Body of pancreas (tissue), 4 donors: Measurements from ENCODE around the gene IQGAP2. TPM values are rescaled to one million over a fixed set of nuclear protein-coding genes. Genes with fewer than 3 reads are reported as not detected.

Source experiments
- ATAC-seq: fragments of 150-250 bp; one replicate; pipeline ENCODE4 v1.9.1; 2016
- DNase-seq, 4 donors: peaks; one replicate each; pipeline ENCODE4 v3.0.0-alpha.2; 2019
- H3K27ac ChIP-seq, 4 donors: fragments of 200-600 bp; sonication (generic); 1 replicate in 3 of 4; 2 replicates in 1 of 4; pipeline versions ENCODE4 v1.5.1 to v1.6.1; 2016 to 2019; ENCODE audit warnings: mild to moderate bottlenecking in 1 of 4, mixed read lengths in 1 of 4, moderate library complexity in 1 of 4
- H3K27me3 ChIP-seq, 2 donors: fragments of 200-600 bp; sonication (generic); one replicate each; pipeline ENCODE4 v1.6.0; 2016; ENCODE audit warnings: mild to moderate bottlenecking in 1 of 2
- H3K36me3 ChIP-seq, 2 donors: fragments of 200-600 bp; sonication (generic); replicated peaks in 1 of 2; 2 replicates each; pipeline ENCODE4 v1.5.1; 2016; ENCODE audit warnings: low read depth in 2 of 2; ENCODE audit not compliant: insufficient read depth in 1 of 2
- H3K4me1 ChIP-seq: fragments of 200-600 bp; sonication (generic); one replicate; pipeline ENCODE4 v1.6.0; 2016
- H3K4me3 ChIP-seq, 2 donors: fragments of 200-600 bp; sonication (generic); 1 replicate in 1 of 2; 2 replicates in 1 of 2; pipeline ENCODE4 v1.5.1; 2016 to 2019
- H3K9me3 ChIP-seq, 3 donors: fragments of 200-600 bp; sonication (generic); 1 replicate in 2 of 3; 2 replicates in 1 of 3; pipeline ENCODE4 v1.5.1; 2016
- CTCF ChIP-seq, 7 experiments: fragments of 450-650 bp in 4 of 7; fragments of 200-600 bp in 3 of 7; sonication (generic) in 3 of 7; IDR thresholded peaks; one replicate each; pipeline ENCODE4 v1.5.1; 2016 to 2019; ENCODE audit warnings: antibody characterized with exemption in 7 of 7
- POLR2A ChIP-seq, 3 donors: fragments of 450-650 bp; IDR thresholded peaks; one replicate each; pipeline ENCODE4 v1.6.1; 2016; ENCODE audit warnings: antibody characterized with exemption in 3 of 3, mild to moderate bottlenecking in 2 of 3
- WGBS, 2 donors: methylation state at CpG; one replicate each; pipeline ENCODE4 v1.1.5; 2017; 5-methylcytosine and 5-hydroxymethylcytosine counted together
- intact Hi-C: fragments of 100-400 bp; cut with DNase I; formaldehyde crosslinking; loops from one replicate; pipeline ENCODE4 v1.15.1; 2023
- total RNA-seq, 2 donors: library from RNA; depleted of rRNA; stranded (reverse); fragments of >200 nt; gene quantifications; one replicate each; pipeline ENCODE4 v1.1.0, GENCODE V29; 2016

Gene IQGAP2
- total RNA-seq, 2 donors from 2014 or later, result 41.2 to 49.5 TPM

- DNase-seq, result no peak
- Histone ChIP-seq H3K4me3 (no peak overlapping the region), H3K36me3 (no peaks in the 10 kb centered on the region), H3K4me1 (peaks cover 17% of the 10 kb centered on the region), H3K9me3 (no peaks in the 10 kb centered on the region), H3K27ac (peak overlapping the region in 1 of 4 donors; percentile 22), H3K27me3 (no peaks in the 10 kb centered on the region)
- 92 to 96% methylated on average over 2 of the region's 2 CpGs for WGBS, 2 donors
- ATAC-seq, result no peak
- intact Hi-C loops, result no loop called here
- no peak for TF ChIP-seq POLR2A (IDR thresholded peaks at IDR 0.05)
- no peak for TF ChIP-seq CTCF (IDR thresholded peaks at IDR 0.05)
These were observed 152.6 kb downstream of the IQGAP2 start for GRCh38 chr5:76555717-76556116.

GRCh38 chr5:76556511-76557221, 153.6 kb downstream of the IQGAP2 start:
- 76 to 88% methylated on average over 4 of the region's 4 CpGs for WGBS, 2 donors
- H3K4me3 ChIP-seq, result no peak overlapping the region
- DNase-seq (no peak), ATAC-seq (no peak)
- H3K27ac ChIP-seq, result peak overlapping the region in 2 of 4 donors; percentile 22 to 26
- peaks cover 26% of the 10 kb centered on the region for H3K4me1 ChIP-seq
- TF ChIP-seq POLR2A (IDR thresholded peaks at IDR 0.05), result no peak
- no peak for TF ChIP-seq CTCF (IDR thresholded peaks at IDR 0.05)
- no peaks in the 10 kb centered on the region for H3K36me3 ChIP-seq
- H3K27me3 ChIP-seq, result no peaks in the 10 kb centered on the region
- no peaks in the 10 kb centered on the region for H3K9me3 ChIP-seq
- intact Hi-C loops, result no loop called here

DNA sequence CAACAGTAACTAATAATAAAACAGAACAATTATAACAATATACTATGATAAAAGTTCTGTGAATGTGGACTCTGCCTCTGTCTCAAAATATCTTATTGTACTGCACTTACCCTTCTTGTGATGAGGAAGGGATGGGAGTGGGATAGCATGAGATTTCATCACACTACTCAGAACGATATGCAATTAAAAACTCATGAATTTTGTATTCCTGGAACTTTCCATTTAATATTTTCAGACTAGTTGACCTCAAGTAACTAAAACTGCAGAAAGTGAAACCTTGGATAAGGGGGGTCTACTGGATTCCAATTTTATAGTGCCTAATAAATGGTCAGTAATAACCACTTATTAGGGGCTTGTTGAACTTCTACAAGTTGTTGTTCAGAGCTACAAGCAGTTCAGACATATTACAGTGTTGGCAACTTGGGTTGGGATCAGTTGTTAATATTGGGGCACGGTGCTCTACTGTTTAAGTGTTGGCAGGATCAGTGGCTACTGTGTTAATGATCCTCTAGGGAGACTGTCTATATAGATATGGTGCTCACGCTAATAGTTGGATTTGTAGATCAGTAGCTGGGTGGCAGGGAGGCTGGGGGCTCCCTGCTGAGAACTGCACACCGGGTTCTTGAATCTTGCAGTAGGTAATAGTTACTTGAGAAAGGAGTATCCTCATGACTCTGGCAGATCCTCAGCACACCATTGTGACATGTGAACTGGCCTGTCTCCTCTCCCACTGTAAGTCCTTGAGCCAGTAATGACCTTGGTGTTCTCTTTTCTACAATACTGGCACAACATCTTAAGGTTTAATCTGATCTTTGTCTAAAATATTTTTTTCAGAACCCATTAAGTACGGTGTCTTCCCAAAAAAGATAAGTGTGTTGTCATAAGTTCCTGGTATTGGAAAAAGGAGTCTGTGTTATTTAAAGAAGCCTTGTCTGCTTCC, 158.1 kb downstream of the IQGAP2 start:
- Histone ChIP-seq H3K4me1 (peaks cover 32% of the 10 kb centered on the region), H3K4me3 (no peak overlapping the region), H3K27ac (peak overlapping the region in 2 of 4 donors; percentile 5 to 59), H3K9me3 (no peaks in the 10 kb centered on the region), H3K36me3 (no peaks in the 10 kb centered on the region), H3K27me3 (no peaks in the 10 kb centered on the region)
- no peak for TF ChIP-seq POLR2A (IDR thresholded peaks at IDR 0.05)
- no peak for TF ChIP-seq CTCF (IDR thresholded peaks at IDR 0.05)
- 26 to 29% methylated on average over 5 of the region's 5 CpGs for WGBS, 2 donors
- ATAC-seq (no peak), DNase-seq (no peak)
- intact Hi-C loops, result no loop called here

GRCh38 chr5:76561959-76562358, 158.9 kb downstream of the IQGAP2 start:
- Histone ChIP-seq H3K4me1 (peaks cover 25% of the 10 kb centered on the region), H3K36me3 (no peaks in the 10 kb centered on the region), H3K27me3 (no peaks in the 10 kb centered on the region), H3K9me3 (no peaks in the 10 kb centered on the region), H3K27ac (peak overlapping the region in 2 of 4 donors; percentile 5 to 59), H3K4me3 (no peak overlapping the region)
- peak in 2 of 4 donors; percentile 36 to 44 for DNase-seq
- WGBS, 2 donors, result 47 to 51% methylated on average over 6 of the region's 6 CpGs
- ATAC-seq, result peak; percentile 27
- intact Hi-C loops, result no loop called here
- TF ChIP-seq CTCF (IDR thresholded peaks at IDR 0.05) (no peak), POLR2A (IDR thresholded peaks at IDR 0.05) (no peak)
